Measurements from ENCODE around the gene TPD52L1. TPM values are rescaled to one million over a fixed set of nuclear protein-coding genes. Genes with fewer than 3 reads are reported as not detected.

Gene TPD52L1
- total and polyA plus RNA-seq, 4 experiments from 2014 or later = 0.33 to 0.62 (median 0.35) TPM; not detected in 1

DNA sequence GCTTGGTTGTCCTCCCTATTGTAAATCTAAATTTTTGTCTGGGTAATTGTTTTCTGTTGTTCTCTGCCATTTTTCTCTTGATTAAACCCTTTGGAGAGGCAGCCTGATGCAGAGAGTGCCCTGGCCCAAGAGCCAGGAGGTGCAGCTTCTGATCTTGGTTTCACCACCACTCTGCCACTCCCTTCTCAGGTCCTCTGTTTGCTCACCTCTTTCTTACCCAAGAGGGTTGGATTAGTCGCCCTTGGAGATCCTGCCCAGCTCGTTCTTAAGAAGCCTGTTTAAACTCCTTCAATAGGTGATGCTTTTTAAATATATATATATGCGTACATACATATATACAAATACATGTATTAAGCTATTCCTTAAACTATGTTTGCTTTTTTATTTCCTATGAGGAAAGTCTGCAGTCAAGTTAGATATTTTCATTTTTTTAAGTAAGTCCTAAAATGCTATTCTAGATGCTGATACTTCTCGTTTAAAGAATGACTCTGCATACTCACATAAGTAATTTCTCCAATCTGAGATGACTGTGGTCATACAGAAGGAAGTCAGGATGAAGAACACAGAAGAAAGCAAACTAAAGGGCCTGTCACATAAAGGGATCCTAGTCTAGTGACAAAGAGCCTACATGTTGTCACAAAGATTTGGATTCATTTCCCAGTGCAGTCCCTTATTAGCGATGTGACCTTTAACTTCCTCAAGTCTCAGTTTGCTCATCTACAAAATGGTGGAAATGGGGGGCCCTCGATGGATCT is 19.9 kb downstream of the TPD52L1 start:
- no peaks in the 10 kb centered on the region for H3K27me3 ChIP-seq (ENCODE audit: insufficient read depth, low read length)
- H3K27me3 Mint-ChIP-seq = peaks cover 6 to 12% of the 10 kb centered on the region in 2 donors
- ChIA-PET POLR2A (ENCODE audit: partially characterized antibody) (no interaction called here), CTCF (ENCODE audit: partially characterized antibody) (no interaction called here)
- H3K4me3 ChIP-seq (ENCODE audit: low read length in 2 of 2) = no peak overlapping the region
- H3K36me3 Mint-ChIP-seq = no peaks in the 10 kb centered on the region
- H3K4me3 Mint-ChIP-seq = no peak overlapping the region
- no peak overlapping the region for H3K27ac ChIP-seq (ENCODE audit: low read depth, low read length)
- no peaks in the 10 kb centered on the region for H3K4me1 Mint-ChIP-seq
- no peaks in the 10 kb centered on the region for H3K36me3 ChIP-seq (ENCODE audit: insufficient read depth, low read length)
- no peak overlapping the region for H3K27ac Mint-ChIP-seq
- H3K9me3 Mint-ChIP-seq = peaks cover 0 to 2% (median 0%) of the 10 kb centered on the region in 8 donors
- H3K4me1 ChIP-seq (ENCODE audit: insufficient read depth, low read length) = no peaks in the 10 kb centered on the region
- H3K9me3 ChIP-seq (ENCODE audit: control insufficient read depth in 1 of 2, low read length in 2 of 2) = no peaks in the 10 kb centered on the region
- intact Hi-C loops (cut with micrococcal nuclease) = no loop called here
- no peak for DNase-seq

DNA sequence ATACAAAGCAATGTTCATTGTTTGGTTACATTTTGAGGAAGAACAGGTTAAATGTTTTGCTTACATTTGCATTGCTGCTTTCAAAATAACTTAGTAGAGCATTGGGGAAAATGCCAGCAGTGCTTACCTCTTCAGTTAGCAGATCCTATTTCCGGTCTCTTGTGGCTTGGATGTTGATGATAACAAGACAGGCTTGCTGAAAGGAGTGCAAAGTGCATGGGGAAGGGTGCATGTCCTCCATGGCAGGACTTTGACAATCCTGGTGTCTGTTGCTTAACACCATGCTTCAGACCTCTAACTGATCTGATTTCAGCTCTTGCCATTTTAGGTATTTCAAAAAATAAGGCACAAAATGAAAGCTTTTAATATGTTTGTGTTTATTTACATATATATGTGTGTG is 21.1 kb downstream of the TPD52L1 start:
- Histone ChIP-seq H3K27ac (ENCODE audit: low read depth, low read length) (no peak overlapping the region), H3K9me3 (ENCODE audit: control insufficient read depth in 1 of 2, low read length in 2 of 2) (no peaks in the 10 kb centered on the region), H3K36me3 (ENCODE audit: insufficient read depth, low read length) (no peaks in the 10 kb centered on the region), H3K27me3 (ENCODE audit: insufficient read depth, low read length) (no peaks in the 10 kb centered on the region), H3K4me3 (ENCODE audit: low read length in 2 of 2) (no peak overlapping the region), H3K4me1 (ENCODE audit: insufficient read depth, low read length) (no peaks in the 10 kb centered on the region)
- intact Hi-C loops (cut with micrococcal nuclease) = no loop called here
- peaks cover 6 to 10% of the 10 kb centered on the region in 2 donors for H3K27me3 Mint-ChIP-seq
- H3K9me3 Mint-ChIP-seq = peaks cover 0 to 2% (median 0%) of the 10 kb centered on the region in 8 donors
- no peak overlapping the region for H3K4me3 Mint-ChIP-seq
- ChIA-PET POLR2A (ENCODE audit: partially characterized antibody) (no interaction called here), CTCF (ENCODE audit: partially characterized antibody) (interaction anchor here (0.9 to 2.1 kb wide), 2 partner anchors 18 to 21 kb away, joined by 3 to 8 read pairs; partner anchors contain the start of gene TPD52L1)
- no peak overlapping the region for H3K27ac Mint-ChIP-seq
- H3K36me3 Mint-ChIP-seq = no peaks in the 10 kb centered on the region
- no peak for DNase-seq
- H3K4me1 Mint-ChIP-seq = no peaks in the 10 kb centered on the region

DNA sequence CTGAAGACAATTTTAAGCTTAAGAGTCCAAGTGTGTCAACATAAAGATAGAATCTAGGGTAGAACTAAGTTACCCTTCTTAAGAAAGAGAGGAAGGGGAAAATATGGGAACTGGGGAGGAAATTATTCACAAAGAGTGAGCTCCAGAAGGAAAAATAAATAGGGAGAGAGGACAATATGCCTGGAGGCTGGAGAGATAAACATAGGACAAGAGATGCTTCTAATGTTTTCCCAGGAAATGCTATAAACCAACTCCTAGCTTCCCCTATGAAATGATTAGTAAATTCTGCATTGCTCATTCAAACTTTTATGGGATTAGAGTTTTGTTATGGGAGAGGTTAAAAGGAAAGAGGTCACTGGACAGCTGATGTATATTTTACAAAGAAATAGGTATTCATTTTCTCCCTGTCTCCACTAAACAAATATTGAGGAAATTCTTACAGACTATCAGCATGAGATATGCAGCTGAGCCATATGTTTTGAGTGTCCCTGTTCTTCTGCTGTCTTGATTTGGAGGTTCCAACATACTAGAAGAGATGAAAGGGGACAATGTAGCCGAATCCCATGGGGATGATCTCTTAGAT is 22.0 kb downstream of the TPD52L1 start:
- H3K27me3 ChIP-seq (ENCODE audit: insufficient read depth, low read length) = no peaks in the 10 kb centered on the region
- ChIA-PET CTCF (ENCODE audit: partially characterized antibody) (interaction anchor here (2.1 kb wide), 1 partner anchor 17 kb away, joined by 8 read pairs; no protein-coding TSS in a partner anchor), POLR2A (ENCODE audit: partially characterized antibody) (no interaction called here)
- DNase-seq = no peak
- H3K9me3 ChIP-seq (ENCODE audit: control insufficient read depth in 1 of 2, low read length in 2 of 2) = no peaks in the 10 kb centered on the region
- H3K4me3 ChIP-seq (ENCODE audit: low read length in 2 of 2) = no peak overlapping the region
- Mint-ChIP-seq H3K9me3 (peaks cover 0 to 2% (median 0%) of the 10 kb centered on the region in 8 donors), H3K27me3 (peaks cover 7 to 8% of the 10 kb centered on the region in 2 donors), H3K4me3 (no peak overlapping the region), H3K27ac (no peak overlapping the region), H3K4me1 (no peaks in the 10 kb centered on the region), H3K36me3 (no peaks in the 10 kb centered on the region)
- intact Hi-C loops (cut with micrococcal nuclease) = no loop called here
- H3K27ac ChIP-seq (ENCODE audit: low read depth, low read length) = no peak overlapping the region
- no peaks in the 10 kb centered on the region for H3K4me1 ChIP-seq (ENCODE audit: insufficient read depth, low read length)
- no peaks in the 10 kb centered on the region for H3K36me3 ChIP-seq (ENCODE audit: insufficient read depth, low read length)

DNA sequence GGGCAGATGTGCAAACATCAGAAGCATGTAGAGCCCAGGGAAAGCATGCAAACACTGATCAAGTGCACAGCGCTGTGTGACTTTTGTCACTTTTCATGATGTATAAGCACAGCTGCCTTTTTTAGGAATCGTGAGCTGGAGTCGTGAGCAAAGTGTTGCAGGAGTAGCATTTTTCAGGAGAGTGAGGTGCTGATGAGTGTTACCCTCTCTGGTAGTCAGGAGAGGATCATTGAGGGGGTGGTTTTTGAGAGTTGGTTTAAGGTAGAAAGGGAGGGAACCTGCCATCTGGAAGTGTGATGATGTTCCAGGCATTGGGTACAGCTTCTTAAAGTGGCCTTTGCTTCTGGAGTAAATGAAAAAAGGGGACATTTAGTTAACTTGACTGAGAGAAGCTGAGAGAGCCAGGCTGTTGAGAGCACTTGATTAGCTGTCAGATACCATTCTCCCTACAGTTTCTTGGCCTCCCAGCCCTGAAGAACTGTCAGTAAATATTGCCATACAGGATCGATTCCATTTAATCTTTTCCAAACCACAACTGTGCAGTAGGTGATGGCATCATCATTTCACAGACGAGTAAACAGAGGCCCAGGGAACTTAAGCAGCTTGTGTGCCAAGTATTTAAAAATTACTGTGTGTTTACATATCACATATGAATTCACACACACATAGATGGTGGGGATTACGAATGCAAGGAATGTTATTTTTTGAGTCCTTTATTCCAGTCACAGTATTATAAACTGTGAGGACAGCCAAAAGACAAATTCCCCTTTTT is 28.9 kb downstream of the TPD52L1 start:
- POLR2A ChIA-PET (ENCODE audit: partially characterized antibody) = no interaction called here
- peaks cover 10 to 18% of the 10 kb centered on the region in 2 donors for H3K27me3 Mint-ChIP-seq
- H3K4me1 Mint-ChIP-seq = no peaks in the 10 kb centered on the region
- no peak overlapping the region for H3K27ac Mint-ChIP-seq
- CTCF ChIA-PET (ENCODE audit: partially characterized antibody) = interaction anchor here (1.0 kb wide), 1 partner anchor 10 kb away, joined by 3 read pairs; no protein-coding TSS in a partner anchor
- H3K27me3 ChIP-seq (ENCODE audit: insufficient read depth, low read length) = no peaks in the 10 kb centered on the region
- H3K27ac ChIP-seq (ENCODE audit: low read depth, low read length) = no peak overlapping the region
- H3K9me3 ChIP-seq (ENCODE audit: control insufficient read depth in 1 of 2, low read length in 2 of 2) = no peaks in the 10 kb centered on the region
- no peaks in the 10 kb centered on the region for H3K4me1 ChIP-seq (ENCODE audit: insufficient read depth, low read length)
- DNase-seq = no peak
- H3K9me3 Mint-ChIP-seq = no peaks in the 10 kb centered on the region
- H3K36me3 Mint-ChIP-seq = no peaks in the 10 kb centered on the region
- no peaks in the 10 kb centered on the region for H3K36me3 ChIP-seq (ENCODE audit: insufficient read depth, low read length)
- intact Hi-C loops (cut with micrococcal nuclease) = no loop called here
- H3K4me3 ChIP-seq (ENCODE audit: low read length in 2 of 2) = no peak overlapping the region
- no peak overlapping the region for H3K4me3 Mint-ChIP-seq

DNA sequence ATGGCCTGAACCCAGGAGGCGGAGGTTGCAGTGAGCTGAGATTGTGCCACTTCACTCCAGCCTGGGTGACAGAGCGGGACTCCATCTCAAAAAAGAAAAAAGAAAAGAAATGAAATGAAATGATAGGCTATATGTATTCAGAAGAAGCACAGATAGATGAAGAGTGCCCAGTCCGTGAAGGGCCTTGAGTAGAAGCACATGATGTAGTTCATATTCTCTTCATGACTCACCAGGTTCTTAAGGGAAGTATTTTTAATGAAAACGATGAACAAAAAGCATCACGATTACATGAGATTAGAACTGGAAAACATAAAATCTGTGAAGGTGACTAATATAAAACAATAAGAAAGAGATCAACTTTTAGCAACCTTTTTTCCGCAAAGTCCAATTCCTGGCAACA is 29.8 kb downstream of the TPD52L1 start:
- no peak for DNase-seq
- Mint-ChIP-seq H3K9me3 (no peaks in the 10 kb centered on the region), H3K4me3 (no peak overlapping the region), H3K27me3 (peaks cover 10 to 18% of the 10 kb centered on the region in 2 donors), H3K27ac (no peak overlapping the region), H3K36me3 (no peaks in the 10 kb centered on the region), H3K4me1 (no peaks in the 10 kb centered on the region)
- no peak overlapping the region for H3K27ac ChIP-seq (ENCODE audit: low read depth, low read length)
- H3K27me3 ChIP-seq (ENCODE audit: insufficient read depth, low read length) = no peaks in the 10 kb centered on the region
- H3K9me3 ChIP-seq (ENCODE audit: control insufficient read depth in 1 of 2, low read length in 2 of 2) = no peaks in the 10 kb centered on the region
- ChIA-PET CTCF (ENCODE audit: partially characterized antibody) (no interaction called here), POLR2A (ENCODE audit: partially characterized antibody) (no interaction called here)
- no peaks in the 10 kb centered on the region for H3K4me1 ChIP-seq (ENCODE audit: insufficient read depth, low read length)
- H3K36me3 ChIP-seq (ENCODE audit: insufficient read depth, low read length) = no peaks in the 10 kb centered on the region
- intact Hi-C loops (cut with micrococcal nuclease) = no loop called here
- H3K4me3 ChIP-seq (ENCODE audit: low read length in 2 of 2) = no peak overlapping the region

DNA sequence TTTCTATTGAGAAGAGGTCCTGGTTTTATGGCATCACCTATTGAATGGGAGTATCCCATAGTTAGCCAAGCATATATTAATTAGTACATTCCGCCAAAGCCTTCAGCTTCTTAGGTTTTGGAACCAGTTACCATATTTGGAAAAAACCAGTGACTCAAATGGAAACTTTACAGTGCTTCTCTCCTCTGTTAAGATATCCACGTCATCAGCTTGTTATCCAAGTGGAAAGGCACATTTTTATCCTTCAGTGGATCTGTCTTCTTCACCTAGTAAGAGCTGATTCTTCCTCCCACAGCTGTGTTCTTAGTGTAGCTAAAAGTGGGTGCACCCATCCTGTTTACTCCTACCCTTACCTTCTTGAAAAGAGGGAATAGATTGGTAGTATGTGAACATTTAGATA is 34.5 kb downstream of the TPD52L1 start:
- peaks cover 0 to 3% (median 1%) of the 10 kb centered on the region in 4 donors for H3K4me1 Mint-ChIP-seq
- H3K36me3 Mint-ChIP-seq = no peaks in the 10 kb centered on the region
- CTCF ChIA-PET (ENCODE audit: partially characterized antibody) = no interaction called here
- no peak overlapping the region for H3K27ac ChIP-seq (ENCODE audit: low read depth, low read length)
- H3K4me3 Mint-ChIP-seq = no peak overlapping the region
- no peaks in the 10 kb centered on the region for H3K9me3 ChIP-seq (ENCODE audit: control insufficient read depth in 1 of 2, low read length in 2 of 2)
- H3K27ac Mint-ChIP-seq = no peak overlapping the region
- POLR2A ChIA-PET (ENCODE audit: partially characterized antibody) = no interaction called here
- H3K36me3 ChIP-seq (ENCODE audit: insufficient read depth, low read length) = no peaks in the 10 kb centered on the region
- H3K9me3 Mint-ChIP-seq = no peaks in the 10 kb centered on the region
- H3K4me1 ChIP-seq (ENCODE audit: insufficient read depth, low read length) = no peaks in the 10 kb centered on the region
- no peak overlapping the region for H3K4me3 ChIP-seq (ENCODE audit: low read length in 2 of 2)
- H3K27me3 ChIP-seq (ENCODE audit: insufficient read depth, low read length) = no peaks in the 10 kb centered on the region
- intact Hi-C loops (cut with micrococcal nuclease) = no loop called here
- peaks cover 6% of the 10 kb centered on the region in 2 donors for H3K27me3 Mint-ChIP-seq
- no peak for DNase-seq

DNA sequence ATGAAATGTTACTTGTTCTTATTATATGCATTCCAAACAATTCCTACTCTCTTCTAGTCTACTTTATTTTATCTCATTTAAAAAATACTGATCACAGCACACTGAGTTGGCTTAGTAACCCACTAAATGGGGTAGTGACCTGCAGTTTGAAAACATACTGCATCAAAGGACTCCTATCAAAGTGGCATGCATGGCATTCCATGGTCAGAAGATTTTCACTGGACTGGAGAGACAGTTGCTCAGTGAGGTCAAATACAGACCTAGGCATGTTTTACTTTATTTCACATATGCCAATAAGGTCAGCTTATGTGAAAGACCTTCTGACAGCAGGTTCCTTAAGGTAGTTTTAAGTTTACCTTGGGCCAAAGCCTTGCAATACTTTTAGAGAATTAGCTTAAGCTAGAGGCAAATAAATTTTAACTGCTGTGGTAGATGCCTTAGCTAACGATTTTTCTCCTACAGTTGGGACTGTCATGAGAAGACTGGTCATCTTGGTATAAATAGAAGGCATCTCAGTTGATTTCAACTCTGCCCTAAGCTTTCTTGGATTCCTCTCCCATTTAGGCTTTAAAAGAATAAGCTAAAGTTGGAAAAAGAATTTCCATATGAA is 35.1 kb downstream of the TPD52L1 start:
- Mint-ChIP-seq H3K36me3 (no peaks in the 10 kb centered on the region), H3K9me3 (no peaks in the 10 kb centered on the region), H3K4me1 (peaks cover 0 to 3% (median 1%) of the 10 kb centered on the region in 4 donors), H3K4me3 (no peak overlapping the region), H3K27me3 (peaks cover 3 to 4% of the 10 kb centered on the region in 2 donors), H3K27ac (no peak overlapping the region)
- ChIA-PET POLR2A (ENCODE audit: partially characterized antibody) (interaction anchor here (0.7 kb wide), 1 partner anchor 11 kb away, joined by 4 read pairs; no protein-coding TSS in a partner anchor), CTCF (ENCODE audit: partially characterized antibody) (interaction anchor here (0.7 kb wide), 1 partner anchor 35 kb away, joined by 4 read pairs; the partner anchor contains the start of gene TPD52L1)
- H3K4me1 ChIP-seq (ENCODE audit: insufficient read depth, low read length) = no peaks in the 10 kb centered on the region
- no peaks in the 10 kb centered on the region for H3K27me3 ChIP-seq (ENCODE audit: insufficient read depth, low read length)
- H3K4me3 ChIP-seq (ENCODE audit: low read length in 2 of 2) = no peak overlapping the region
- intact Hi-C loops (cut with micrococcal nuclease) = no loop called here
- H3K36me3 ChIP-seq (ENCODE audit: insufficient read depth, low read length) = no peaks in the 10 kb centered on the region
- no peak overlapping the region for H3K27ac ChIP-seq (ENCODE audit: low read depth, low read length)
- no peaks in the 10 kb centered on the region for H3K9me3 ChIP-seq (ENCODE audit: control insufficient read depth in 1 of 2, low read length in 2 of 2)
- DNase-seq = no peak

Measured in CD4-positive, alpha-beta memory T cell (primary cell).